GM23248 (cell line): Measurements from ENCODE around the gene CALCOCO2. TPM values are rescaled to one million over a fixed set of nuclear protein-coding genes. Genes with fewer than 3 reads are reported as not detected.

Experiments
- DNase-seq: peaks from one replicate; pipeline ENCODE4 v3.0.0-alpha.2; 2015
- H2AFZ ChIP-seq: fragments of 200-600 bp; sonication (generic); 2 replicates; pipeline ENCODE4 v1.6.1; 2016; ENCODE audit warnings: antibody characterized with exemption
- H3F3A ChIP-seq: fragments of 200-600 bp; sonication (generic); 2 replicates; pipeline ENCODE4 v1.6.1; 2016; ENCODE audit warnings: mild to moderate bottlenecking, antibody characterized with exemption, mixed run types; ENCODE audit not compliant: insufficient read depth
- H3K27ac ChIP-seq: fragments of 200-600 bp; sonication (generic); 2 replicates; pipeline ENCODE4 v1.5.1; 2016; ENCODE audit warnings: mild to moderate bottlenecking
- H3K27me3 ChIP-seq: fragments of 200-600 bp; sonication (generic); replicated peaks from 2 replicates; pipeline ENCODE4 v1.6.1; 2016; ENCODE audit warnings: mild to moderate bottlenecking; ENCODE audit not compliant: insufficient read depth
- H3K36me3 ChIP-seq: fragments of 200-600 bp; sonication (generic); 2 replicates; pipeline ENCODE4 v1.6.1; 2016; ENCODE audit warnings: low read depth, mild to moderate bottlenecking
- H3K4me1 ChIP-seq: fragments of 200-600 bp; sonication (generic); 2 replicates; pipeline ENCODE4 v1.6.1; 2016; ENCODE audit warnings: mild to moderate bottlenecking; ENCODE audit not compliant: insufficient read depth
- H3K4me2 ChIP-seq: fragments of 200-600 bp; sonication (generic); one replicate; pipeline ENCODE4 v1.6.1; 2016; ENCODE audit warnings: mild to moderate bottlenecking; ENCODE audit not compliant: unreplicated experiment
- H3K4me3 ChIP-seq: fragments of 200-600 bp; sonication (generic); 2 replicates; pipeline ENCODE4 v1.5.1; 2016; ENCODE audit warnings: mild to moderate bottlenecking
- H3K79me2 ChIP-seq: fragments of 200-600 bp; sonication (generic); 2 replicates; pipeline ENCODE4 v1.6.1; 2016; ENCODE audit warnings: mild to moderate bottlenecking; ENCODE audit not compliant: insufficient read depth
- H3K9ac ChIP-seq: fragments of 200-600 bp; sonication (generic); 2 replicates; pipeline ENCODE4 v1.6.1; 2016; ENCODE audit warnings: mild to moderate bottlenecking
- H3K9me2 ChIP-seq: fragments of 200-600 bp; sonication (generic); 2 replicates; pipeline ENCODE4 v1.6.1; 2016; ENCODE audit warnings: mixed run types, mild to moderate bottlenecking, moderate library complexity; ENCODE audit not compliant: insufficient read depth
- H3K9me3 ChIP-seq: fragments of 200-600 bp; sonication (generic); one replicate; pipeline ENCODE4 v1.6.1; 2017; ENCODE audit warnings: low read depth
- H4K20me1 ChIP-seq: fragments of 200-600 bp; sonication (generic); 2 replicates; pipeline ENCODE4 v1.6.0; 2016; ENCODE audit not compliant: insufficient read depth
- EZH2 ChIP-seq: fragments of 200-600 bp; sonication (generic); IDR thresholded peaks from 2 replicates; pipeline ENCODE4 v1.6.1; 2018; ENCODE audit warnings: antibody characterized with exemption, mild to moderate bottlenecking; ENCODE audit not compliant: insufficient read depth, poor library complexity, severe bottlenecking
- EZH2phosphoT487 ChIP-seq: fragments of 200-600 bp; sonication (generic); IDR thresholded peaks from 2 replicates; pipeline ENCODE4 v1.6.1; 2018; ENCODE audit warnings: antibody characterized with exemption, moderate library complexity, mild to moderate bottlenecking, low read depth; ENCODE audit not compliant: insufficient read depth
- WGBS, 2 experiments: methylation state at CpG; one replicate each; pipeline ENCODE4 v1.1.6; 2015 to 2017; ENCODE audit warnings: low lambda C conversion rate in 2 of 2, low coverage in 1 of 2; ENCODE audit errors: missing lambda C conversion rate in 2 of 2; 5-methylcytosine and 5-hydroxymethylcytosine counted together
- in situ Hi-C: fragments of 300-500 bp; cut with MboI; formaldehyde crosslinking; loops from 2 replicates; pipeline ENCODE4 v1.15.0; 2020
- polyA plus RNA-seq: library from polyadenylated mRNA; unstranded; fragments of >200 nt; fragmentation: Nextera tagmentation; extraction: Ambion mirVana; gene quantifications from 2 replicates; pipeline ENCODE4 v1.2.1, GENCODE V29; 2016
- total RNA-seq: library from RNA; depleted of rRNA; stranded (reverse); fragments of >200 nt; shearing (Covaris generic); gene quantifications from 2 replicates; pipeline ENCODE4 v1.2.3, GENCODE V29; 2014

Gene CALCOCO2
- total and polyA plus RNA-seq, 2 experiments from 2014 or later, result 40.9 to 92.4 TPM

GRCh38 chr17:48850792-48851323 lies 20.0 kb downstream of the CALCOCO2 start:
- Histone ChIP-seq H3K4me1 (no peaks in the 10 kb centered on the region), H3K4me2 (no peak overlapping the region), H4K20me1 (no peaks in the 10 kb centered on the region), H3K9me3 (no peaks in the 10 kb centered on the region), H3K27ac (no peak overlapping the region), H3K79me2 (no peaks in the 10 kb centered on the region), H2AFZ (no peak overlapping the region), H3K36me3 (peaks cover 73% of the 10 kb centered on the region), H3K4me3 (no peak overlapping the region), H3F3A (0 out of 2 replicates have a peak, but pooled peaks cover 6% of the 10 kb centered on the region), H3K9ac (no peak overlapping the region), H3K9me2 (no peaks in the 10 kb centered on the region), H3K27me3 (no peaks in the 10 kb centered on the region)
- no peak for DNase-seq
- in situ Hi-C loops, result no loop called here
- WGBS, 2 experiments, result 99 to 100% methylated on average over 4 of the region's 4 CpGs
- no peak for TF ChIP-seq EZH2phosphoT487
- TF ChIP-seq EZH2, result no peak

DNA sequence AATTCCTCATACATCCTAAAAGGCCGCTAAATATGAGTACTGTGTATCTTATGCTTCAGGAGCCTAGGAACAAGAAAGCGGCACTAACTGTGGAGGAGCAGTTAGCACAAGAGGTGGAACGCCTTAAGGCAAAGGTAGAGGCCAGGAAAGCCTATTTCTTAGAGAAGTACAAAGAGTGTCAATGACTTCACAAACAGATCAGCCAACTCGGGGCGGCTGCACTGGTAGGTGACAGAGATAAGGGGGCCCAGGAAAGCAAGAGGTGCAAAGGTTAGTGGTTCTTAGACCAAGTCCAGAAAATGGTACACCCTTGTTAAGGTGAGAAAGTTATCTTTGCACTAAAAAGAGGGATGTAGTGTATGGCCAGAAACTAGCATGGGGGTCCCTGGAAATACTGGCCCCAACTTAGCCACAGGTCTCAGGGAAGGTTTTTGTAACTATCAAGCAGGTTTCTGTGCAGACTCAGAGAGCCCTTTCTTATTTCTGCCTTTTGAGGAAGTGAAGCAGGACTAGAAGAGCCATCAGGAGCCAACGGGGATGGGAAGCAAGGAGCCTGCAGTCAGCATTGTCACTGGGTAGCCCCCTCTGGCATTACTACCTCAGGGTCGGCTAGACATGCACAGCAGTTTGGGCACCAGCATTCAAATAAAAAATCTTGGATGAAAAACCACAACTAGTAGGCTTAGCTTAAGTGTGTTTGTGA lies 24.1 kb downstream of the CALCOCO2 start:
- Histone ChIP-seq H3K27ac (no peak overlapping the region), H2AFZ (no peak overlapping the region), H3K27me3 (no peaks in the 10 kb centered on the region), H3K9ac (no peak overlapping the region), H3K4me3 (no peak overlapping the region), H3K4me2 (no peak overlapping the region), H3F3A (0 out of 2 replicates have a peak, but pooled peaks cover 6% of the 10 kb centered on the region), H3K79me2 (no peaks in the 10 kb centered on the region), H3K9me3 (no peaks in the 10 kb centered on the region), H3K9me2 (no peaks in the 10 kb centered on the region), H3K36me3 (peaks cover 75% of the 10 kb centered on the region), H4K20me1 (no peaks in the 10 kb centered on the region), H3K4me1 (no peaks in the 10 kb centered on the region)
- no peak for DNase-seq
- TF ChIP-seq EZH2 (no peak), EZH2phosphoT487 (no peak)
- in situ Hi-C loops, result no loop called here
- WGBS, 2 experiments, result 93 to 94% methylated on average over 7 of the region's 7 CpGs

- H3K27ac ChIP-seq, result no peak overlapping the region
- TF ChIP-seq EZH2, result no peak
- no peak for TF ChIP-seq EZH2phosphoT487
- H3K9me3 ChIP-seq, result no peaks in the 10 kb centered on the region
- H4K20me1 ChIP-seq, result no peaks in the 10 kb centered on the region
- in situ Hi-C loops, result no loop called here
- no peak overlapping the region for H3K9ac ChIP-seq
- H3F3A ChIP-seq, result 0 out of 2 replicates have a peak, but pooled peaks cover 5% of the 10 kb centered on the region
- H3K4me3 ChIP-seq, result no peak overlapping the region
- 73 to 74% methylated on average over 3 of the region's 3 CpGs for WGBS, 2 experiments
- no peak for DNase-seq
- H3K4me1 ChIP-seq, result no peaks in the 10 kb centered on the region
- H3K36me3 ChIP-seq, result peaks cover 74% of the 10 kb centered on the region
- no peak overlapping the region for H2AFZ ChIP-seq
- no peak overlapping the region for H3K4me2 ChIP-seq
- no peaks in the 10 kb centered on the region for H3K27me3 ChIP-seq
- H3K79me2 ChIP-seq, result no peaks in the 10 kb centered on the region
- no peaks in the 10 kb centered on the region for H3K9me2 ChIP-seq
Observed at GRCh38 chr17:48856122-48856821, 25.4 kb downstream of the CALCOCO2 start.

GRCh38 chr17:48860034-48860433 lies 29.2 kb downstream of the CALCOCO2 start:
- Histone ChIP-seq H3K27me3 (no peaks in the 10 kb centered on the region), H3K4me3 (no peak overlapping the region), H3K9ac (no peak overlapping the region), H3K79me2 (no peaks in the 10 kb centered on the region), H3K4me1 (no peaks in the 10 kb centered on the region), H3K27ac (no peak overlapping the region), H3K4me2 (no peak overlapping the region), H2AFZ (no peak overlapping the region), H3F3A (no peaks in the 10 kb centered on the region), H3K9me3 (no peaks in the 10 kb centered on the region), H3K9me2 (no peaks in the 10 kb centered on the region), H4K20me1 (no peaks in the 10 kb centered on the region), H3K36me3 (peaks cover 74% of the 10 kb centered on the region)
- DNase-seq, result peak; percentile 15
- in situ Hi-C loops, result no loop called here
- TF ChIP-seq EZH2 (no peak), EZH2phosphoT487 (no peak)
- WGBS, 2 experiments, result 95 to 100% methylated on average over 3 of the region's 3 CpGs
